Tibial nerve (tissue), 4 donors: ENCODE measurements around the gene RGS7.
"Not testable (repeated sequence)": the region's sequence is repeated elsewhere in the genome, so short reads cannot be mapped to it uniquely, and the experiment has no call there.

Experiments used
- EP300 ChIP-seq, 2 donors: sonication (generic); formaldehyde crosslinking; IDR thresholded peaks; one replicate each; pipeline ENCODE4 v1.6.1; 2017; ENCODE audit warnings: antibody characterized with exemption in 2 of 2, mild to moderate bottlenecking in 1 of 2
- POLR2A ChIP-seq, 2 donors: fragments of 450-650 bp; IDR thresholded peaks; one replicate each; pipeline ENCODE4 v1.6.1; 2017; ENCODE audit warnings: antibody characterized with exemption in 2 of 2, mild to moderate bottlenecking in 2 of 2, moderate library complexity in 2 of 2
- TF ChIP-seq, protein P1 (sequence below), 5 experiments: fragments of 200-600 bp in 3 of 5; fragments of 450-650 bp in 2 of 5; sonication (generic) in 3 of 5; IDR thresholded peaks; one replicate each; pipeline ENCODE4 v1.5.1; 2016 to 2019; ENCODE audit warnings: antibody characterized with exemption in 5 of 5, mild to moderate bottlenecking in 3 of 5, moderate library complexity in 2 of 5

- TF ChIP-seq POLR2A, EP300 (IDR thresholded peaks at IDR 0.05): not testable (repeated sequence)
- TF ChIP-seq, protein P1, sequence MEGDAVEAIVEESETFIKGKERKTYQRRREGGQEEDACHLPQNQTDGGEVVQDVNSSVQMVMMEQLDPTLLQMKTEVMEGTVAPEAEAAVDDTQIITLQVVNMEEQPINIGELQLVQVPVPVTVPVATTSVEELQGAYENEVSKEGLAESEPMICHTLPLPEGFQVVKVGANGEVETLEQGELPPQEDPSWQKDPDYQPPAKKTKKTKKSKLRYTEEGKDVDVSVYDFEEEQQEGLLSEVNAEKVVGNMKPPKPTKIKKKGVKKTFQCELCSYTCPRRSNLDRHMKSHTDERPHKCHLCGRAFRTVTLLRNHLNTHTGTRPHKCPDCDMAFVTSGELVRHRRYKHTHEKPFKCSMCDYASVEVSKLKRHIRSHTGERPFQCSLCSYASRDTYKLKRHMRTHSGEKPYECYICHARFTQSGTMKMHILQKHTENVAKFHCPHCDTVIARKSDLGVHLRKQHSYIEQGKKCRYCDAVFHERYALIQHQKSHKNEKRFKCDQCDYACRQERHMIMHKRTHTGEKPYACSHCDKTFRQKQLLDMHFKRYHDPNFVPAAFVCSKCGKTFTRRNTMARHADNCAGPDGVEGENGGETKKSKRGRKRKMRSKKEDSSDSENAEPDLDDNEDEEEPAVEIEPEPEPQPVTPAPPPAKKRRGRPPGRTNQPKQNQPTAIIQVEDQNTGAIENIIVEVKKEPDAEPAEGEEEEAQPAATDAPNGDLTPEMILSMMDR (IDR thresholded peaks at IDR 0.05): not testable (repeated sequence)
Measured at GRCh38 chr1:240734705-240735104, 622.3 kb downstream of the RGS7 start.
